ENCODE measurements around the gene DEDD2. TPM values are rescaled to one million over a fixed set of nuclear protein-coding genes. Genes with fewer than 3 reads are reported as not detected.

The DEDD2 gene
- total RNA-seq, 1 experiment from 2014 or later: 34.4 TPM

DNA sequence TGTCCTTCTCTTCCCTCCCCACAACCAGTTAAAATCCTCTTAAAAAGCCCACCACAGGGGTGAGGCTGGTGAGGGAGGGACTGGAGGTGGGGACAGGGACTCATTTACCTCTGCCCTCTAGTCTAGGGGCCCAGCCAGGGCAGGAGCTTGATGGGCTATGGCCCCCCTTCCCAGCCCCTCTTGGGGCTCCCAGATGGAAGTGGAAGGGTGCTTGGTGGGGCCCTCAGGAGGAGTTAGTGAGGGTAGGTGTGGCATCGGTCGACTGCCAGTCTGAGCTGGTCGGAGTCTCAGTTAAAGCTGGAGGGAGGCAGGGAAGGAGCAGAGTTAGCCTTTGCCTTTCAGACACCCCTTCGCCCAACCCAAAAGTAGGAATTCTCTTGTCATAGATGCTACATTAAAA lies 13.1 kb upstream of the DEDD2 start:
- intact Hi-C loops (cut with micrococcal nuclease): no loop called here
- ChIA-PET CTCF (no interaction called here), POLR2A (ENCODE audit: unreplicated experiment) (no interaction called here)
- no peaks in the 10 kb centered on the region for H4K20me1 ChIP-seq (ENCODE audit: low read length)
- H3K36me3 ChIP-seq (ENCODE audit: low read depth, low read length): no peaks in the 10 kb centered on the region; the same call in 1 of the 2 replicates
- BruUV-seq (replicated peaks): no TSS peak
- TF ChIP-seq EZH2phosphoT487 (IDR thresholded peaks at IDR 0.05; ENCODE audit: borderline replicate concordance, low read length): no peak
- TF ChIP-seq, protein P1, sequence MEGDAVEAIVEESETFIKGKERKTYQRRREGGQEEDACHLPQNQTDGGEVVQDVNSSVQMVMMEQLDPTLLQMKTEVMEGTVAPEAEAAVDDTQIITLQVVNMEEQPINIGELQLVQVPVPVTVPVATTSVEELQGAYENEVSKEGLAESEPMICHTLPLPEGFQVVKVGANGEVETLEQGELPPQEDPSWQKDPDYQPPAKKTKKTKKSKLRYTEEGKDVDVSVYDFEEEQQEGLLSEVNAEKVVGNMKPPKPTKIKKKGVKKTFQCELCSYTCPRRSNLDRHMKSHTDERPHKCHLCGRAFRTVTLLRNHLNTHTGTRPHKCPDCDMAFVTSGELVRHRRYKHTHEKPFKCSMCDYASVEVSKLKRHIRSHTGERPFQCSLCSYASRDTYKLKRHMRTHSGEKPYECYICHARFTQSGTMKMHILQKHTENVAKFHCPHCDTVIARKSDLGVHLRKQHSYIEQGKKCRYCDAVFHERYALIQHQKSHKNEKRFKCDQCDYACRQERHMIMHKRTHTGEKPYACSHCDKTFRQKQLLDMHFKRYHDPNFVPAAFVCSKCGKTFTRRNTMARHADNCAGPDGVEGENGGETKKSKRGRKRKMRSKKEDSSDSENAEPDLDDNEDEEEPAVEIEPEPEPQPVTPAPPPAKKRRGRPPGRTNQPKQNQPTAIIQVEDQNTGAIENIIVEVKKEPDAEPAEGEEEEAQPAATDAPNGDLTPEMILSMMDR (conservative IDR thresholded peaks at IDR 0.05; ENCODE audit: low read depth, low read length): no peak
- no peak for TF ChIP-seq EZH2 (IDR thresholded peaks at IDR 0.05; ENCODE audit: low read length, unreplicated experiment)
- H2AFZ ChIP-seq (ENCODE audit: low read length): no peak overlapping the region
- no peak overlapping the region for H3K9ac ChIP-seq (ENCODE audit: low read length)
- H3F3A ChIP-seq (ENCODE audit: low read length, unreplicated experiment): no peaks in the 10 kb centered on the region
- DNase-seq (no peak), ATAC-seq (no peak)
- H3K27me3 ChIP-seq (ENCODE audit: low read length): no peaks in the 10 kb centered on the region
- no peaks in the 10 kb centered on the region for H3K9me2 ChIP-seq (replicated peaks; ENCODE audit: low read length)
- no peaks in the 10 kb centered on the region for H3K4me1 ChIP-seq (ENCODE audit: insufficient read depth, low read length)
- no peaks in the 10 kb centered on the region for H3K9me3 ChIP-seq (ENCODE audit: low read length)
- no peak overlapping the region for H3K4me2 ChIP-seq (ENCODE audit: low read length)
- peaks cover 3% of the 10 kb centered on the region; the same call in 1 of the 2 replicates for H3K79me2 ChIP-seq (ENCODE audit: low read length)
- no peak overlapping the region for H3K4me3 ChIP-seq (ENCODE audit: low read length)
- H3K27ac ChIP-seq (ENCODE audit: low read length): no peak overlapping the region

DNA sequence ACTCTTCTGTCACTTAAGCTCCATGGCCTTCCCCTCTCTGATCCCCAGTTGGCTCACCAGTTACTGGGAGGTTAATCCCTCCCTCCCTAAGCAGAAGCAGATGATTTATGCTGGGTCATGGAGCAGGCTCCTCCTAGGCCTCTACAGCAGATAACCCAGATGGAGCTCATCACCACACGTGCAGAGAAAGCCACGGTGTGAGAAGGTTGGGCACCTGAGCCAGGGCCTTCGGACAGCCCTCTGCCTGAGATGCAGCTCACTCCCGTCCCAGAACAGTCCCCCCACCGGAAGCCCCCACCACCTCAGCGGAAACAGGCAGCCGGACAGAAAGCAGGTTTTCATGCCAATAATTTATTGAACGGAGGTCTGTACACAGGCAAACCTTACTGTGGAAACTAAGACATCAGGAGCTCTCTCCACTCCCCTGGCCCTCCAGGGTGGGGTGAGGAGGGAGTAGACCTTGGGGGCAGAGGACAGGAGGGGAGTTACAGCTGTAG lies 12.4 kb upstream of the DEDD2 start:
- H2AFZ ChIP-seq (ENCODE audit: low read length): no peak overlapping the region
- TF ChIP-seq EZH2phosphoT487 (IDR thresholded peaks at IDR 0.05; ENCODE audit: borderline replicate concordance, low read length): no peak
- TF ChIP-seq EZH2 (IDR thresholded peaks at IDR 0.05; ENCODE audit: low read length, unreplicated experiment): no peak
- TF ChIP-seq, protein P1 (conservative IDR thresholded peaks at IDR 0.05; ENCODE audit: low read depth, low read length): no peak
- H3K9me3 ChIP-seq (ENCODE audit: low read length): no peaks in the 10 kb centered on the region
- peaks cover 3% of the 10 kb centered on the region; the same call in 1 of the 2 replicates for H3K79me2 ChIP-seq (ENCODE audit: low read length)
- H3K27ac ChIP-seq (ENCODE audit: low read length): no peak overlapping the region
- DNase-seq (no peak), ATAC-seq (peak; percentile 28; the same call in 1 of the 2 replicates)
- no peaks in the 10 kb centered on the region; the same call in 1 of the 2 replicates for H3K36me3 ChIP-seq (ENCODE audit: low read depth, low read length)
- ChIA-PET POLR2A (ENCODE audit: unreplicated experiment) (no interaction called here), CTCF (no interaction called here)
- intact Hi-C loops (cut with micrococcal nuclease): no loop called here
- no peaks in the 10 kb centered on the region for H3K9me2 ChIP-seq (replicated peaks; ENCODE audit: low read length)
- no peak overlapping the region for H3K9ac ChIP-seq (ENCODE audit: low read length)
- H3K4me2 ChIP-seq (ENCODE audit: low read length): no peak overlapping the region
- no peaks in the 10 kb centered on the region for H3F3A ChIP-seq (ENCODE audit: low read length, unreplicated experiment)
- H3K27me3 ChIP-seq (ENCODE audit: low read length): no peaks in the 10 kb centered on the region
- H4K20me1 ChIP-seq (ENCODE audit: low read length): no peaks in the 10 kb centered on the region
- no peaks in the 10 kb centered on the region for H3K4me1 ChIP-seq (ENCODE audit: insufficient read depth, low read length)
- BruUV-seq (replicated peaks): no TSS peak
- no peak overlapping the region for H3K4me3 ChIP-seq (ENCODE audit: low read length)

DNA sequence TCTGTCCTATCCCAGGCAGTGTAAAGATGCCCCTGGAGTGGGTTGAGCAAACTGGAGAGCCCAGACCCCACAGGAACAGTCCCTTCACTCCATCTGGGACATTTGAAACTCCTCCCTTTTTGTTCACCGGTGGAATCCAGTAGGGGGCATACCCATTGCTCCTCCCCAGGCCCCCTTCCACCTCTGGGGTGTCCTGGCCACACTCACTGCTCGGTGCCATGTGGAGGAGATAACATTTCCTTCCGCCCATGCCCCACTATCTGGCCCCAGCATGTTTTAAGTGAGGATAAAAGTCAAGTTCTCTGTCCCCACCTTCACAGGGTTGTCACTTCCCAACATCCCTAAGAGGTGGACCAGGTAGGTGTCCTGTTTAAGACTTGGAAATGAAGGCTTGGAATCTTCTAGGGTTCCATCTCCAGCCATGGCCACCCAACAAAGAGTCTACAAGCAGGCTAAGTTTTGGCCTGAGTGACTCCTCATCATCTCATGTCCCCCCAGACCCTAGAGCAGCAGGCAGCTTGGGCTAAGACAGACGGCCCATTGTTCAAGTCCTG lies 11.9 kb upstream of the DEDD2 start:
- DNase-seq (no peak), ATAC-seq (no peak)
- TF ChIP-seq, protein P1 (conservative IDR thresholded peaks at IDR 0.05; ENCODE audit: low read depth, low read length): no peak
- no peak for TF ChIP-seq EZH2 (IDR thresholded peaks at IDR 0.05; ENCODE audit: low read length, unreplicated experiment)
- TF ChIP-seq EZH2phosphoT487 (IDR thresholded peaks at IDR 0.05; ENCODE audit: borderline replicate concordance, low read length): no peak
- Histone ChIP-seq H3K9ac (ENCODE audit: low read length) (no peak overlapping the region), H3K4me3 (ENCODE audit: low read length) (no peak overlapping the region), H3K27me3 (ENCODE audit: low read length) (no peaks in the 10 kb centered on the region), H3K9me3 (ENCODE audit: low read length) (no peaks in the 10 kb centered on the region), H3F3A (ENCODE audit: low read length, unreplicated experiment) (no peaks in the 10 kb centered on the region), H4K20me1 (ENCODE audit: low read length) (no peaks in the 10 kb centered on the region), H3K4me2 (ENCODE audit: low read length) (no peak overlapping the region), H3K36me3 (ENCODE audit: low read depth, low read length) (no peaks in the 10 kb centered on the region; the same call in 1 of the 2 replicates), H3K9me2 (replicated peaks; ENCODE audit: low read length) (no peaks in the 10 kb centered on the region), H3K79me2 (ENCODE audit: low read length) (peaks cover 3% of the 10 kb centered on the region; the same call in 1 of the 2 replicates), H2AFZ (ENCODE audit: low read length) (no peak overlapping the region), H3K4me1 (ENCODE audit: insufficient read depth, low read length) (no peaks in the 10 kb centered on the region), H3K27ac (ENCODE audit: low read length) (no peak overlapping the region)
- BruUV-seq (replicated peaks): no TSS peak
- ChIA-PET POLR2A (ENCODE audit: unreplicated experiment) (no interaction called here), CTCF (no interaction called here)
- intact Hi-C loops (cut with micrococcal nuclease): no loop called here
